ENCODE data around the gene IGFBPL1. TPM values are rescaled to one million over a fixed set of nuclear protein-coding genes. Genes with fewer than 3 reads are reported as not detected.

The IGFBPL1 gene
- total RNA-seq, 1 donor from 2014 or later = 26.7 TPM

DNA sequence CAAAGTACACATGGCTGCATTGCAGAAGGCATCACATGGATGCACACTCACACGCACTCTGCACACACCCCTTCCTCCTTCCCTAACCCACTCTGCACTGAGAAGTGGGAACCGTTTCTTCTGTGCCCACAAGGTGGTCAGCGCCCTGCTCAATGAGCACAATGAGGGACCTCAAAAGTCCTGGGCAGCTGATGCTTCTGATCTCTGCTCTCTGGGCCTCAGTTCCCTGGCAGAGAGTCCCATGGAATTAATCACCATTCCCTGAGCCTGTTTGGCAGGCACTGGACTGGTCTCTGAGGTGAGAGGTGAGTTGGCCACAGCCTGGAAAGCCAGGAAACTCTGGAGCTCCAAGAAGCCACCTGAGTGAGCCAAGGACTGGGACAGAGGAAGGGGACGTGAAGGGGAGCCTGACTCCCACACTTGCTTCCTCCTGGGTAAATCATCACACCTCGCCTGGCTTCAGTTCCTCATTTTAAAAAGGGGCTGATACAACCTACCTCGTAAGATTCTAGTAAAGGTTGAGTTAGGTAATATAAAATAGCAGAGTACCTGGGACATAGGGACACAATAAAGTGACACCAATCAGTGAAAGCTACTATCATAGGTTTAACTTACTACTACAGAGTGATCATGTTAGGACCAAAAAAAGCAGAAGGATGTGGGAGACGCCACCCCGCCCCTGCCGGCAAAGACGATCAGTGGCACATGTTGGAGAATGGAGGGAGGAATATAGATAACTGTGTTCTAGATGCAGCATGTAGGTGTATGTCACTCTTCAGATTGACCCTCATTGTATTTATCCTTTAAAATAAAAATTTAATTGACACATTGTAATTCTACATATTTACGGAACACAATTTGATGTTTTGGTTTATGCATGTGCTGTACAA, 21.1 kb upstream of the IGFBPL1 start:
- H3K27ac Mint-ChIP-seq = no peak overlapping the region
- no peaks in the 10 kb centered on the region for H3K36me3 Mint-ChIP-seq
- DNase-seq (ENCODE audit: extremely low spot score, unreplicated experiment) = no peak
- H3K4me1 Mint-ChIP-seq (ENCODE audit: unreplicated experiment) = peaks cover 8% of the 10 kb centered on the region
- TF ChIP-seq, protein P1, sequence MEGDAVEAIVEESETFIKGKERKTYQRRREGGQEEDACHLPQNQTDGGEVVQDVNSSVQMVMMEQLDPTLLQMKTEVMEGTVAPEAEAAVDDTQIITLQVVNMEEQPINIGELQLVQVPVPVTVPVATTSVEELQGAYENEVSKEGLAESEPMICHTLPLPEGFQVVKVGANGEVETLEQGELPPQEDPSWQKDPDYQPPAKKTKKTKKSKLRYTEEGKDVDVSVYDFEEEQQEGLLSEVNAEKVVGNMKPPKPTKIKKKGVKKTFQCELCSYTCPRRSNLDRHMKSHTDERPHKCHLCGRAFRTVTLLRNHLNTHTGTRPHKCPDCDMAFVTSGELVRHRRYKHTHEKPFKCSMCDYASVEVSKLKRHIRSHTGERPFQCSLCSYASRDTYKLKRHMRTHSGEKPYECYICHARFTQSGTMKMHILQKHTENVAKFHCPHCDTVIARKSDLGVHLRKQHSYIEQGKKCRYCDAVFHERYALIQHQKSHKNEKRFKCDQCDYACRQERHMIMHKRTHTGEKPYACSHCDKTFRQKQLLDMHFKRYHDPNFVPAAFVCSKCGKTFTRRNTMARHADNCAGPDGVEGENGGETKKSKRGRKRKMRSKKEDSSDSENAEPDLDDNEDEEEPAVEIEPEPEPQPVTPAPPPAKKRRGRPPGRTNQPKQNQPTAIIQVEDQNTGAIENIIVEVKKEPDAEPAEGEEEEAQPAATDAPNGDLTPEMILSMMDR (conservative IDR thresholded peaks at IDR 0.05) = no peak
- peaks cover 19% of the 10 kb centered on the region for H3K27me3 Mint-ChIP-seq
- H3K4me3 Mint-ChIP-seq = no peak overlapping the region
- H3K9me3 Mint-ChIP-seq = no peaks in the 10 kb centered on the region

DNA sequence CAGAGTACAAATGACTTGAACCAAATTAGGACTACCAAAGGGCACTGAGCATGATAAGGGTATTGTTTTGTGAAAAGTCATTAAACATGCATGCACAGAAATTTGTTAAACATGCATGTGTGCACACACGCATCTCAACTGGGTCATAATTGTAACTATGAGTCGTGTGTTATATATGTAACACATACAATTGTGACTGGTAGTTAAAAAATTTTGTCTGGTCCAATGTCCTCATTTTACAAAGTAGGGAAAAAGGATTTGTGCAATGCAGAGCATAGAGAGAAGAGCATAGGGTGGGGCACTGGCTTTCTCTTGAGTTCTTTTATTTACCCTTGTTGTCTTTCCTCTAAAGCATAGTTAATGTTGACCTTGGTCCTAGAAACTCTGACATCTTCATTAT, 19.3 kb upstream of the IGFBPL1 start:
- Mint-ChIP-seq H3K9me3 (no peaks in the 10 kb centered on the region), H3K27ac (no peak overlapping the region), H3K4me3 (no peak overlapping the region), H3K27me3 (peaks cover 16% of the 10 kb centered on the region), H3K4me1 (ENCODE audit: unreplicated experiment) (peaks cover 8% of the 10 kb centered on the region), H3K36me3 (no peaks in the 10 kb centered on the region)
- TF ChIP-seq, protein P1 (conservative IDR thresholded peaks at IDR 0.05) = no peak
- DNase-seq (ENCODE audit: extremely low spot score, unreplicated experiment) = no peak

DNA sequence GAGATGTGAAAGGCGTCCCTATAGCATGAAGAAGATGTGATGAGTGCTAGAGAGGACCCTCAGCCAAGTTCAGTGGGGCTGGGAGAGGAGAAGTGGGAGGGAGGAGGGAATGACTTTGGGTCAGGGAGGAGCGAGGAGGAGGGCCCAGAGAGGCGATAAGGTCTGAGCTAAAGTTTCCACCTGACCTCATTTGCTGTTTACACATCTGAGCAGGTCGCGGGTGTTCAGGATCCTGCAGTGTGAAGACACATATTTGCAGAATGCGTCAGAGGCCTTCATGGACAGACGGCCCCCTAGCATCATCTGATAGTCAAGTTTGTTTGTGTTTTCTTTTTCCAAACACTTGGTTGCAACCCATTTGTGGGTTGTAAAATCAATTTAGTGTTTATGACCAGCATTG, 18.9 kb upstream of the IGFBPL1 start:
- H3K4me1 Mint-ChIP-seq (ENCODE audit: unreplicated experiment) = peaks cover 8% of the 10 kb centered on the region
- TF ChIP-seq, protein P1 (conservative IDR thresholded peaks at IDR 0.05) = no peak
- no peaks in the 10 kb centered on the region for H3K36me3 Mint-ChIP-seq
- no peaks in the 10 kb centered on the region for H3K9me3 Mint-ChIP-seq
- DNase-seq (ENCODE audit: extremely low spot score, unreplicated experiment) = no peak
- H3K4me3 Mint-ChIP-seq = no peak overlapping the region
- peaks cover 11% of the 10 kb centered on the region for H3K27me3 Mint-ChIP-seq
- no peak overlapping the region for H3K27ac Mint-ChIP-seq

DNA sequence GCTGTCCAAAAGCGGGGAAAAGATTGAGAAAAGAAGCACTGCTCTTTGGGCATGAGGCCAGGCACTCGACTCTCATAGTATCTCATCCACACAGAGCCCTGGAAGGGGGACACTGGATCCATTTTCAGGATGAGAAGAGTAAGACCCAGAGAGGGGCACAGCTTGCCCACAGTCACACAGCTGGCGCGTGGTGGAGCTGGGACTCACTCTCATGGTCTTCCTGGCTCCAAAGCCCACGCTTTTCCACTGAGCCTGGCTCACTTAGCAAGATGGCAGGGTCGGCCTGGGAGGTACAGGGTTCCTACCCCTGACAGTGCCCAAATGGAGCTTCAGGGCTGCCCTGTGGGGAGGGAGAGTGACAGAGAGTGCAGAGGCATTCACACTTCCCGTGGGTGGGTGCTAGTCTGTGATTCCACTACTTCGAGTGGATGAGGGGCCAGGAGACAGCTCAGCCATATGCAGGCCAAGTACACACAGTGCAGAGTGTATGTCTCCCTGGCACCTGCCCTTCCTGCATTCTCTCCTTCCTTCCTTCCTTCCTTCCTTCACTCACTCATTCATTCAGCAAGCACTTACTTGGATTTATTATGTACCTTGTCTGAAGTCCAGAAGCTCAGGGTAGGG, 18.3 kb upstream of the IGFBPL1 start:
- peaks cover 8% of the 10 kb centered on the region for H3K27me3 Mint-ChIP-seq
- DNase-seq (ENCODE audit: extremely low spot score, unreplicated experiment) = no peak
- H3K4me1 Mint-ChIP-seq (ENCODE audit: unreplicated experiment) = peaks cover 8% of the 10 kb centered on the region
- no peak overlapping the region for H3K27ac Mint-ChIP-seq
- TF ChIP-seq, protein P1 (conservative IDR thresholded peaks at IDR 0.05) = no peak
- H3K9me3 Mint-ChIP-seq = no peaks in the 10 kb centered on the region
- no peak overlapping the region for H3K4me3 Mint-ChIP-seq
- no peaks in the 10 kb centered on the region for H3K36me3 Mint-ChIP-seq

DNA sequence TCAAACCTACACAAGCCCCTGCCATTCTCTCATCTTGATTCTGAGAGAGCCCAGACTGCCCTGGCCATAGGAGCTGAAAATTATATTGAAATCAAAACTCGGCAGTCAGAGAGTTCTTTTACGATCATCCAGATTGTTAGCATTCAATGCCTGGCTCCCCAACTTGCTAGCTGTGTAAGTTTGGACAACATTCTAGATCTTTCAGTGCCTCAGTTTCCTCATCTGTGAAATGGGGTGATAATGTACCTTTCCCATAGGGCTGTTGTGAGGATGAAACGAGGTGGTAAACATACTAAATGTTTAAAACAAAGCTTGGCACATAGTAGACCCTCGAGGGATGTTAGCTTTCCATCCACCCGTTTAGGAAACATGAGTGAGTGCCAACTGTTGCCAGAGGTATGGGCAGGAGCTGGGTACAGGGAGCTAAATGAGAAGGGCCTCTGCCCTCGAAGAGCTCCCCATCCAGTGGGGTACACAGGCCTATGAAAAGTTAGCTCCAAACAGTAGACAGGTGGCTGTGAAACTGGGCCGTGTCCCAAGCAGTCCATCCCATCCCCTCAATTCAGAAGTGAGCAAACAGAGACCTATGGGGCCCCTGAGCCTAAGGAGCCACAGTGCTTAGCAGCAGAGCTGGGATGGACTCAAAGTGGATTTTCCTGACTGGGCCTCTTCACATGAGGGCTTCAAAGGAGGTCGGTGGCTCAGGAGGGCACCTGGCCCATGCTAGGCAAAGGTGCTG, 17.3 kb upstream of the IGFBPL1 start:
- Mint-ChIP-seq H3K4me1 (ENCODE audit: unreplicated experiment) (peaks cover 8% of the 10 kb centered on the region), H3K27me3 (peaks cover 3% of the 10 kb centered on the region), H3K27ac (no peak overlapping the region), H3K9me3 (no peaks in the 10 kb centered on the region), H3K36me3 (no peaks in the 10 kb centered on the region), H3K4me3 (no peak overlapping the region)
- TF ChIP-seq, protein P1 (conservative IDR thresholded peaks at IDR 0.05) = no peak
- DNase-seq (ENCODE audit: extremely low spot score, unreplicated experiment) = no peak

Data from type B pancreatic cell (in vitro differentiated cells).